ENCODE data around the gene KHSRP.
"Not testable (repeated sequence)": the region's sequence is repeated elsewhere in the genome, so short reads cannot be mapped to it uniquely, and the experiment has no call there.

Gene KHSRP

DNA sequence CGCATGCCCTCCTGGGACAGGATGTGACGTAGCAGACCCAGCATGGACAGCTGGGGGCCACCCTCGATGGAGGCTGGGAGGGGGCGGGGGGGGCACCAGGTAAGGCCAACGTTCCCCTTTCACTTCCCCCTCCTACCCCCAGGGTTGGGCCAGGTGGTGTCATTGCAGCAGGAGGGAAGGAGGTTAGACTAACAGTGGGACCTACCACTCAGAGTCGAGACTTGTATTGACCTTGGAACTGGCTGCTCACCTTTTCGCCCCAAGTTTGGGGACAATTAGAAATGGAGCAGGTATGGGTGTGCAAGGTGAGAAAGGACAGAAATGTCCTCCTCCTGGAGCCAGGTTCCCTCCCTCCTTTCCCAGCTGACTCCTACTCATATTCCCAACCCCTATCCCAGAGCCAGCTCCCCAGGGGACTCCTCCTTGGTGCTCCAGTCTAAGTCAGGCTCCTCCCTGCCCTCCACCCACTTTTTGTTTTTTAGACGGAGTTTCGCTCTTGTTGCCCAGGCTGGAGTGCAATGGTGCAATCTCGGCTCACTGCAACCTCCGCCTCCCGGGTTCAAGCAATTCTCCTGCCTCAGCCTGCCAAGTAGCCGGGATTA, 17.6 kb upstream of the KHSRP start:
- TF ChIP-seq POLR2AphosphoS5 (IDR thresholded peaks at IDR 0.05; ENCODE audit: borderline replicate concordance, low read depth, low read length): no peak
- no peak for DNase-seq (ENCODE audit: low read depth, low spot score)
- Histone ChIP-seq H3K4me3 (no peak overlapping the region), H3K27ac (no peak overlapping the region), H3K9me3 (ENCODE audit: low read depth, low read length) (no peaks in the 10 kb centered on the region), H3K36me3 (ENCODE audit: insufficient read depth, low read length) (no peaks in the 10 kb centered on the region), H3K9ac (ENCODE audit: insufficient read length) (no peak overlapping the region)

- H3K4me3 ChIP-seq: no peak overlapping the region
- no peaks in the 10 kb centered on the region for H3K9me3 ChIP-seq (ENCODE audit: low read depth, low read length)
- TF ChIP-seq POLR2AphosphoS5 (IDR thresholded peaks at IDR 0.05; ENCODE audit: borderline replicate concordance, low read depth, low read length) (no peak), EZH2 (IDR thresholded peaks at IDR 0.05) (no peak), FOXP2 (optimal IDR thresholded peaks at IDR 0.05; ENCODE audit: control extremely low read depth, extremely low read length, insufficient read depth) (no peak)
- no peak overlapping the region for H3K27ac ChIP-seq
- DNase-seq (ENCODE audit: low read depth, low spot score): no peak
- H3K36me3 ChIP-seq (ENCODE audit: insufficient read depth, low read length): no peaks in the 10 kb centered on the region
- no peak overlapping the region for H3K9ac ChIP-seq (ENCODE audit: insufficient read length)
Measured at GRCh38 chr19:6440905-6441304, 16.3 kb upstream of the KHSRP start.

DNA sequence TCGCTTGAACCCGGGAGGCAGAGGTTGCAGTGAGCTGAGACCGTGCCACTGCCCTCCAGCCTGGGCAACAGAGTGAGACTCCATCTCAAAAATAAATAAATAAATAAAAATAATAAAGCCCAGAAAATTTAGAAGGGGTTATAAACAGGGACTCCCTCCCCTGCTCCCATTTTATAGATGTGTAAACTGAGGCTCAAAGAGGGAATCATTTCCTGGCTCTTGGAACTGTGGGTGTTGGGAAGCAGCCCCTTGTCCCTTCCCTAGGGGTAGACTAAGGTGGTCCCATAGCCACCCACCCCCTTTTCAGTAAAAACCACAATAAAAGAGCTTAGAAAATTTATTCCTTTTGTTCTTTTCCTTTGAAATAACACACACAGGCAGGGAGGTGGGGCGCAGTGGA, 15.1 kb upstream of the KHSRP start:
- Histone ChIP-seq H3K36me3 (ENCODE audit: insufficient read depth, low read length) (no peaks in the 10 kb centered on the region), H3K27ac (no peak overlapping the region), H3K4me3 (no peak overlapping the region), H3K9ac (ENCODE audit: insufficient read length) (no peak overlapping the region), H3K9me3 (ENCODE audit: low read depth, low read length) (no peaks in the 10 kb centered on the region)
- TF ChIP-seq POLR2AphosphoS5 (IDR thresholded peaks at IDR 0.05; ENCODE audit: borderline replicate concordance, low read depth, low read length) (no peak), EZH2 (IDR thresholded peaks at IDR 0.05) (no peak), FOXP2 (optimal IDR thresholded peaks at IDR 0.05; ENCODE audit: control extremely low read depth, extremely low read length, insufficient read depth) (no peak)
- no peak for DNase-seq (ENCODE audit: low read depth, low spot score)

DNA sequence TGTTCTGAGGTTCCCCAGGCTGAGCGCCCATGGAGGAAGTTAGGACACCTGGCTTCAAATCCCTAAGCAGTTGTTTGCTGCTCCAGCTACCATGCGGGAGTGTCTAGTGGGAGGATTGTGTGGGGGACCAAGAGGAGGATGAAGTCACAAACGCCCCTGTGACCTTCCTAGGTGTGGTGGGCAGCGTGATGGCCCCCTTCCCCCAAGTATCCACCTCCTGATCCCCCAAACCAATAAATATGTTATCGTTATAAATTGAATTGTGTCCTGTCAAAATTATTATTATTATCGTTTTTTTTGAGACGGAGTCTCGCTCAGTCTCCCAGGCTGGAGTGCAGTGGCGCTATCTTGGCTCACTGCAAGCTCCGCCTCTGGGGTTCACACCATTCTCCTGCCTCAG, 9.1 kb upstream of the KHSRP start, which contains the start of gene SLC25A41:
Gene SLC25A41, minus strand, starts transcription at position 101 of the 400 bp plus-strand sequence. Its CDS starts 70 bp downstream, at position 31.
- H3K9ac ChIP-seq (ENCODE audit: insufficient read length): no peak within 1 kb of the TSS
- no peaks in the 10 kb centered on the region for H3K36me3 ChIP-seq (ENCODE audit: insufficient read depth, low read length)
- DNase-seq (ENCODE audit: low read depth, low spot score): no peak
- no peak for TF ChIP-seq POLR2AphosphoS5 (IDR thresholded peaks at IDR 0.05; ENCODE audit: borderline replicate concordance, low read depth, low read length)
- no peak for TF ChIP-seq FOXP2 (optimal IDR thresholded peaks at IDR 0.05; ENCODE audit: control extremely low read depth, extremely low read length, insufficient read depth)
- TF ChIP-seq EZH2 (IDR thresholded peaks at IDR 0.05): no peak
- H3K27ac ChIP-seq: no peak within 1 kb of the TSS
- H3K9me3 ChIP-seq (ENCODE audit: low read depth, low read length): no peaks in the 10 kb centered on the region
- no peak within 1 kb of the TSS for H3K4me3 ChIP-seq

DNA sequence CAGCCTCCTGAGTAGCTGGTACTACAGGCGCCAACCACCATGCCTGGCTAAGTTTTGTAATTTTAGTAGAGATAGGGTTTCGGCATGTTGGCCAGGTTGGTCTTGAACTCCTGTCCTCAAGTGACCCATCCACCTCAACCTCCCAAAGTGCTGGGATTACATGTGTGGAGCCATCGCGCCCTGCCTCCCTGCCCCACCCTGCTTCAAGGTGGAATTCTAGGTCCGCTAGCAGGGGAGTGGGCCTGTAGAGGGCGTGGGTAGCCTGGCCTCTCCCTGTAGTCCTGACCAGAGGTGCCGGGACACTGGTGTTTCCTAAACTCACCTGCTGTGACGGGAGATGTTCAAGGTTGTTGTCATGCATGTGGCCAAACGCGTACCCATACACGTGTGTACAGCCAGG, 8.6 kb upstream of the KHSRP start:
- no peak overlapping the region for H3K27ac ChIP-seq
- H3K4me3 ChIP-seq: no peak overlapping the region
- no peak for DNase-seq (ENCODE audit: low read depth, low spot score)
- H3K9ac ChIP-seq (ENCODE audit: insufficient read length): no peak overlapping the region
- H3K36me3 ChIP-seq (ENCODE audit: insufficient read depth, low read length): no peaks in the 10 kb centered on the region
- no peaks in the 10 kb centered on the region for H3K9me3 ChIP-seq (ENCODE audit: low read depth, low read length)
- TF ChIP-seq EZH2 (IDR thresholded peaks at IDR 0.05): no peak
- TF ChIP-seq FOXP2 (optimal IDR thresholded peaks at IDR 0.05; ENCODE audit: control extremely low read depth, extremely low read length, insufficient read depth): no peak

DNA sequence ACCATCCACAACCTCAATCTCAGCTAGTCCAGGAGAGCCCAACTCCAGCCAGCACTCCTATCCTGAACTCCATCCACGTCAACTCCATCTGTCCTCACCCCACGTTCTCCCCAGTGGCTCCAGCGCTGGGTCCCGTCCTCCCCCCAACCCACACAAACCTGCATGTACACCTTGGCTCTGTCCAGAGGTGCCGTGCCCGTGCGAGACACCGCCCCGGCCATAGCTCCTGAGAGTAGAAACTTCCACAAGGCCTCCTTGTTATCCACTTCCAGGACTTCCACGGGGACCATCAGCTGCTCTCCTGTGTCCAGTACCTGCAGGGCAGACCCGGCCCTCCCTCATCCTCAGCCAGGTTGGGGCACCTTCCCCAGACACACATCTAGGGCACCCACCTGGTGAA, 7.3 kb upstream of the KHSRP start:
- H3K9me3 ChIP-seq (ENCODE audit: low read depth, low read length): no peaks in the 10 kb centered on the region
- H3K4me3 ChIP-seq: no peak overlapping the region
- TF ChIP-seq FOXP2 (optimal IDR thresholded peaks at IDR 0.05; ENCODE audit: control extremely low read depth, extremely low read length, insufficient read depth) (no peak), EZH2 (IDR thresholded peaks at IDR 0.05) (no peak), POLR2AphosphoS5 (IDR thresholded peaks at IDR 0.05; ENCODE audit: borderline replicate concordance, low read depth, low read length) (no peak)
- H3K27ac ChIP-seq: no peak overlapping the region
- no peak overlapping the region for H3K9ac ChIP-seq (ENCODE audit: insufficient read length)
- no peak for DNase-seq (ENCODE audit: low read depth, low spot score)
- H3K36me3 ChIP-seq (ENCODE audit: insufficient read depth, low read length): no peaks in the 10 kb centered on the region

DNA sequence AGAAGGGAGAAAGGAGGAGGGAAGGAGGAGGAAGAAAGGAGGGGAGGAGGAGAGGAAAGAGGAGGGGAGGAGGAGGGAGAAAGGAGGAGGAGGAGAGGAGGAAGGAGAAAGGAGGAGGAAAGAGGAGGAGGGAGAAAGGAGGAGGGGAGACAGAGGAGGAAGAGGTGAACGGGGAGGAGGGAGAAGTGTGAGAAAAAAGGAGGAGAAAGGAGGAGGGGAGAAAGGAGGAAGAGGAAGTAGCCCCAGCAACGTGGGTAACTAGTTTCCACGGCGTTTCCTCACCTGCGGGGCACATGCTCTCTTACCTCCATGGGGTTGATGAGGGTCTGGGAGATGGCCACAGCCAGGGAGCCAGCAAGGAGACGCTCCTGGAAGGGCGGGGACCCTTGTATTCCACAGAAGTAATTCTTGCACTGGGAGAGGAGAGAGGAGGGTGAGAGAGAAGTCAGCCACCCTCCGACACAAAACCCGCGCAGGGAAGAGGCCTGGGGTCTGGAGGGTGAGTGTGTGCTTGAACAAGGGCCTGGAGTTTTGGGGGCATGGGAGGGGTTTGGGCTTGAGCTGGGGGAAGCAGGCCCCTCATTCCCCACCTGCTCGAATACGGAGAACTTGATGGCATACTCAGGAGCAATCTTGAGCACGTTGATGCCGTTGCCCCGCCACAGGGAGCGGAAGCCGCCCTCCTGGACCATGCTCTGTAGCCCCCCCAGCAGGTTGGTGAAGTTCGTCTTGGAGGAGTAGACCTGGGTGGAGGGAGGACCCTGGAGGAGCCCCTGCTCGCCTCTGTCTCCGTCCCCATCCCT, 5.0 kb upstream of the KHSRP start:
- no peak overlapping the region for H3K9ac ChIP-seq (ENCODE audit: insufficient read length)
- H3K27ac ChIP-seq: no peak overlapping the region
- no peak for DNase-seq (ENCODE audit: low read depth, low spot score)
- H3K4me3 ChIP-seq: no peak overlapping the region
- TF ChIP-seq POLR2AphosphoS5 (IDR thresholded peaks at IDR 0.05; ENCODE audit: borderline replicate concordance, low read depth, low read length) (no peak), EZH2 (IDR thresholded peaks at IDR 0.05) (no peak), FOXP2 (optimal IDR thresholded peaks at IDR 0.05; ENCODE audit: control extremely low read depth, extremely low read length, insufficient read depth) (no peak)
- H3K9me3 ChIP-seq (ENCODE audit: low read depth, low read length): no peaks in the 10 kb centered on the region
- H3K36me3 ChIP-seq (ENCODE audit: insufficient read depth, low read length): no peaks in the 10 kb centered on the region

GRCh38 chr19:6428692-6429418, 4.2 kb upstream of the KHSRP start:
- not testable (repeated sequence) for H3K9ac ChIP-seq (ENCODE audit: insufficient read length)

More at GRCh38 chr19:6428692-6429418, 4.2 kb upstream of the KHSRP start:
- H3K27ac ChIP-seq; H3K36me3 ChIP-seq (ENCODE audit: insufficient read depth, low read length); H3K4me3 ChIP-seq; DNase-seq (ENCODE audit: low read depth, low spot score); H3K9me3 ChIP-seq (ENCODE audit: low read depth, low read length): not testable (repeated sequence)
